GM23338 (cell line): ENCODE data around the gene RAD51B. TPM values are rescaled to one million over a fixed set of nuclear protein-coding genes. Genes with fewer than 3 reads are reported as not detected.

ENCODE experiments used
- ATAC-seq: fragments of 200-7000 bp; cut with Tn5 transposase; 3 replicates; pipeline ENCODE4 v1.9.1; 2020
- DNase-seq: peaks from one replicate; pipeline ENCODE4 v3.0.0-alpha.2; 2015; ENCODE audit warnings: low spot score
- H2AFZ ChIP-seq: fragments of 200-600 bp; sonication (generic); 2 replicates; pipeline ENCODE4 v1.8.0; 2016; ENCODE audit warnings: antibody characterized with exemption, mild to moderate bottlenecking, moderate library complexity
- H3F3A ChIP-seq: fragments of 200-600 bp; sonication (generic); replicated peaks from 2 replicates; pipeline ENCODE4 v1.8.0; 2017; ENCODE audit warnings: antibody characterized with exemption, mixed run types, low read depth
- H3K27ac ChIP-seq: fragments of 200-600 bp; sonication (generic); 2 replicates; pipeline ENCODE4 v1.6.1; 2016; ENCODE audit warnings: low read depth
- H3K27me3 ChIP-seq: fragments of 200-600 bp; sonication (generic); 2 replicates; pipeline ENCODE4 v1.8.0; 2016; ENCODE audit warnings: mild to moderate bottlenecking, mixed run types, moderate library complexity; ENCODE audit not compliant: insufficient read depth
- H3K36me3 ChIP-seq: fragments of 200-600 bp; sonication (generic); 2 replicates; pipeline ENCODE4 v1.8.0; 2016; ENCODE audit warnings: mild to moderate bottlenecking; ENCODE audit not compliant: insufficient read depth
- H3K4me1 ChIP-seq: fragments of 200-600 bp; sonication (generic); 2 replicates; pipeline ENCODE4 v1.8.0; 2016; ENCODE audit warnings: mild to moderate bottlenecking, moderate library complexity; ENCODE audit not compliant: insufficient read depth
- H3K4me2 ChIP-seq: fragments of 200-600 bp; sonication (generic); 2 replicates; pipeline ENCODE4 v1.7.1; 2017; ENCODE audit warnings: mixed run types
- H3K4me3 ChIP-seq: fragments of 200-600 bp; sonication (generic); 2 replicates; pipeline ENCODE4 v1.6.1; 2016; ENCODE audit warnings: mixed run types
- H3K79me2 ChIP-seq: fragments of 200-600 bp; sonication (generic); replicated peaks from 2 replicates; pipeline ENCODE4 v1.8.0; 2017; ENCODE audit warnings: mild to moderate bottlenecking; ENCODE audit not compliant: insufficient read depth
- H3K9me2 ChIP-seq: fragments of 200-600 bp; sonication (generic); 2 replicates; pipeline ENCODE4 v1.8.0; 2017; ENCODE audit not compliant: insufficient read depth
- H4K20me1 ChIP-seq: fragments of 200-600 bp; sonication (generic); replicated peaks from 2 replicates; pipeline ENCODE4 v1.8.0; 2017; ENCODE audit warnings: mild to moderate bottlenecking; ENCODE audit not compliant: insufficient read depth
- H3K27ac Mint-ChIP-seq: 2 replicates; pipeline ENCODE4 v1.8.0; 2020; ENCODE audit warnings: inconsistent platforms, mild to moderate bottlenecking, moderate library complexity, mixed read lengths
- H3K27me3 Mint-ChIP-seq: 3 replicates; pipeline ENCODE4 v1.8.0; 2022; ENCODE audit warnings: low read depth, mild to moderate bottlenecking, moderate library complexity, mixed read lengths, inconsistent platforms; ENCODE audit not compliant: insufficient read depth, poor library complexity
- H3K36me3 Mint-ChIP-seq: 3 replicates; pipeline ENCODE4 v1.8.0; 2021; ENCODE audit warnings: low read depth, mild to moderate bottlenecking, inconsistent platforms, moderate library complexity, mixed read lengths
- H3K4me1 Mint-ChIP-seq: 3 replicates; pipeline ENCODE4 v1.8.0; 2020; ENCODE audit warnings: mild to moderate bottlenecking, inconsistent platforms, mixed read lengths
- H3K4me3 Mint-ChIP-seq: 3 replicates; pipeline ENCODE4 v1.8.0; 2021; ENCODE audit warnings: moderate library complexity, mild to moderate bottlenecking, inconsistent platforms, mixed read lengths
- H3K9me3 Mint-ChIP-seq: 3 replicates; pipeline ENCODE4 v1.8.0; 2020; ENCODE audit warnings: moderate library complexity, mild to moderate bottlenecking, inconsistent platforms, mixed read lengths
- CREB1 ChIP-seq: fragments of 250-450 bp; sonication (Bioruptor Pico); IDR thresholded peaks from 2 replicates; pipeline ENCODE4 v1.5.0; 2020; ENCODE audit warnings: low read depth, mild to moderate bottlenecking, moderate library complexity
- CTCF ChIP-seq, 2 experiments: fragments of 200-600 bp in 1 of 2; sonication (generic) in 1 of 2; conservative IDR thresholded peaks; 2 replicates each; pipeline versions ENCODE4 v1.5.1 to v1.6.1; 2016 to 2017; ENCODE audit warnings: antibody characterized with exemption in 2 of 2, low read depth in 2 of 2, mild to moderate bottlenecking in 2 of 2, moderate library complexity in 1 of 2
- ETS1 ChIP-seq: IDR thresholded peaks from 2 replicates; pipeline ENCODE4 v1.6.1; 2016; ENCODE audit warnings: antibody characterized with exemption
- EZH2 ChIP-seq: fragments of 200-600 bp; sonication (generic); IDR thresholded peaks from one replicate; pipeline ENCODE4 v1.8.0; 2017; ENCODE audit warnings: antibody characterized with exemption, mild to moderate bottlenecking, low read depth; ENCODE audit not compliant: unreplicated experiment
- EZH2phosphoT487 ChIP-seq: fragments of 200-600 bp; sonication (generic); IDR thresholded peaks from one replicate; pipeline ENCODE4 v1.8.1; 2018; ENCODE audit warnings: antibody characterized with exemption; ENCODE audit not compliant: unreplicated experiment
- JUNB ChIP-seq: IDR thresholded peaks from one replicate; pipeline ENCODE4 v1.6.1; 2016; ENCODE audit warnings: antibody characterized with exemption; ENCODE audit not compliant: unreplicated experiment
- NANOG ChIP-seq: IDR thresholded peaks from 2 replicates; pipeline ENCODE4 v1.6.1; 2016; ENCODE audit warnings: antibody characterized with exemption, borderline replicate concordance
- POLR2AphosphoS5 ChIP-seq: IDR thresholded peaks from 2 replicates; pipeline ENCODE4 v1.6.1; 2016; ENCODE audit warnings: antibody characterized with exemption, low read depth
- REST ChIP-seq: IDR thresholded peaks from one replicate; pipeline ENCODE4 v1.6.1; 2018; ENCODE audit warnings: antibody characterized with exemption; ENCODE audit not compliant: unreplicated experiment
- STAT1 ChIP-seq: IDR thresholded peaks from one replicate; pipeline ENCODE4 v1.6.1; 2016; ENCODE audit warnings: antibody characterized with exemption; ENCODE audit not compliant: unreplicated experiment
- ZNF114 ChIP-seq: fragments of 250-450 bp; sonication (Bioruptor Pico); IDR thresholded peaks from 2 replicates; pipeline ENCODE4 v1.5.0; 2020; ENCODE audit warnings: mild to moderate bottlenecking, moderate library complexity
- ZNF331 ChIP-seq: fragments of 250-450 bp; sonication (Bioruptor Pico); IDR thresholded peaks from 2 replicates; pipeline ENCODE4 v1.5.0; 2020; ENCODE audit warnings: low read depth, mild to moderate bottlenecking, moderate library complexity
- ZNF462 ChIP-seq: fragments of 250-450 bp; sonication (Bioruptor Pico); IDR thresholded peaks from 2 replicates; pipeline ENCODE4 v1.5.0; 2020; ENCODE audit warnings: mild to moderate bottlenecking, moderate library complexity
- polyA plus RNA-seq: library from polyadenylated mRNA; unstranded; fragments of >200 nt; fragmentation: Nextera tagmentation; extraction: Ambion mirVana; gene quantifications from 2 replicates; pipeline ENCODE4 v1.2.1, GENCODE V29; 2016
- total RNA-seq: library from RNA; depleted of rRNA; stranded (reverse); fragments of >200 nt; shearing (Covaris generic); gene quantifications from 2 replicates; pipeline ENCODE4 v1.2.3, GENCODE V29; 2014

The RAD51B gene
- total and polyA plus RNA-seq, 2 experiments from 2014 or later: 15.7 to 29.1 TPM

GRCh38 chr14:68047906-68048305, 228.3 kb downstream of the RAD51B start:
- Histone ChIP-seq H3K27ac (no peak overlapping the region), H3K79me2 (no peaks in the 10 kb centered on the region), H3K4me2 (no peak overlapping the region), H2AFZ (no peak overlapping the region), H3K4me3 (no peak overlapping the region), H3K9me2 (no peaks in the 10 kb centered on the region), H3F3A (no peaks in the 10 kb centered on the region), H4K20me1 (no peaks in the 10 kb centered on the region), H3K36me3 (no peaks in the 10 kb centered on the region), H3K4me1 (peaks cover 13% of the 10 kb centered on the region), H3K27me3 (no peaks in the 10 kb centered on the region)
- TF ChIP-seq STAT1 (no peak), ETS1 (no peak), CREB1 (CRISPR knock-in tag) (no peak), CTCF (conservative IDR thresholded peaks at IDR 0.05; ENCODE audit: low read depth in 2 of 2) (no peak), EZH2phosphoT487 (no peak), REST (no peak), ZNF462 (CRISPR knock-in tag) (no peak), ZNF114 (no peak), JUNB (no peak), POLR2AphosphoS5 (no peak), NANOG (no peak), EZH2 (no peak), ZNF331 (CRISPR knock-in tag) (no peak)
- DNase-seq (no peak), ATAC-seq (no peak)
- Mint-ChIP-seq H3K36me3 (no peaks in the 10 kb centered on the region), H3K4me1 (peaks cover 14% of the 10 kb centered on the region), H3K4me3 (no peak overlapping the region), H3K27me3 (peaks cover 4% of the 10 kb centered on the region), H3K9me3 (no peaks in the 10 kb centered on the region; the same call in 2 of the 3 replicates), H3K27ac (no peak overlapping the region)
